SU-DHL-6 (cell line): ENCODE results near the gene TMEM220.

Experiments
- EZH2phosphoT487 ChIP-seq: fragments of 200-600 bp; sonication (generic), shearing (Covaris generic); conservative IDR thresholded peaks from 2 replicates; pipeline ENCODE4 v1.6.1; 2018; ENCODE audit warnings: mild to moderate bottlenecking, antibody characterized with exemption, low read length, moderate library complexity, mixed read lengths
- TF ChIP-seq, protein P1 (sequence below): fragments of 200-600 bp; sonication (generic); IDR thresholded peaks from one replicate; pipeline ENCODE4 v1.5.1; 2017; ENCODE audit warnings: antibody characterized with exemption, mild to moderate bottlenecking, low read length, moderate library complexity; ENCODE audit not compliant: insufficient read depth, poor library complexity, severe bottlenecking

DNA sequence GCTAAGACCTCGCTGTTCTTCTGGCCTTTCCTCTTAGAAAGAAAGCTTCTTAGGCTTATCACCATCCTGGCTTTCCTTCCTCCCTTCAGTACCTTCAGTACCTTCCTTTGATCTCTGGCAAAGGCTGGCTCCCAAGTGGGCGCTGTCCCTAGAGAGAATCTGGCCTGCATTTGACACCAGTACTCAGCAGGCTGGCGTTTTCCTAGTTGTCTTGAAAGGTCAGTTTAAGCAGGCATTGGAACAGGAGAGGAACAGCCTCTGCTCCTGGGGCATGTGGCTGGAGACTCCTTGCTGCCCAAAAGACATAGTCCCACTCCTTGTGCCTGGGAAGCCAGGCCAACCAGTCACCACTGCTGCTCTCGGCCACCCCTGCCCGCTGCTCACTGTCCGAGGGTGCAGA, 40.0 kb upstream of the TMEM220 start:
- TF ChIP-seq, protein P1, sequence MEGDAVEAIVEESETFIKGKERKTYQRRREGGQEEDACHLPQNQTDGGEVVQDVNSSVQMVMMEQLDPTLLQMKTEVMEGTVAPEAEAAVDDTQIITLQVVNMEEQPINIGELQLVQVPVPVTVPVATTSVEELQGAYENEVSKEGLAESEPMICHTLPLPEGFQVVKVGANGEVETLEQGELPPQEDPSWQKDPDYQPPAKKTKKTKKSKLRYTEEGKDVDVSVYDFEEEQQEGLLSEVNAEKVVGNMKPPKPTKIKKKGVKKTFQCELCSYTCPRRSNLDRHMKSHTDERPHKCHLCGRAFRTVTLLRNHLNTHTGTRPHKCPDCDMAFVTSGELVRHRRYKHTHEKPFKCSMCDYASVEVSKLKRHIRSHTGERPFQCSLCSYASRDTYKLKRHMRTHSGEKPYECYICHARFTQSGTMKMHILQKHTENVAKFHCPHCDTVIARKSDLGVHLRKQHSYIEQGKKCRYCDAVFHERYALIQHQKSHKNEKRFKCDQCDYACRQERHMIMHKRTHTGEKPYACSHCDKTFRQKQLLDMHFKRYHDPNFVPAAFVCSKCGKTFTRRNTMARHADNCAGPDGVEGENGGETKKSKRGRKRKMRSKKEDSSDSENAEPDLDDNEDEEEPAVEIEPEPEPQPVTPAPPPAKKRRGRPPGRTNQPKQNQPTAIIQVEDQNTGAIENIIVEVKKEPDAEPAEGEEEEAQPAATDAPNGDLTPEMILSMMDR = no peak
- TF ChIP-seq EZH2phosphoT487 = no peak
